CD4-positive, alpha-beta memory T cell (primary cell): ENCODE results near the gene MSMB. TPM values are rescaled to one million over a fixed set of nuclear protein-coding genes. Genes with fewer than 3 reads are reported as not detected.

ENCODE experiments used
- CTCF ChIA-PET: fragments of 350-600 bp; sonication (Branson Sonifier 250); formaldehyde crosslinking; loops from one replicate; lab custom pipeline; 2021; ENCODE audit warnings: inconsistent platforms; ENCODE audit not compliant: partially characterized antibody; lab: Charles Lee
- POLR2A ChIA-PET: fragments of 350-600 bp; sonication (Branson Sonifier 250); formaldehyde crosslinking; loops from one replicate; lab custom pipeline; 2021; ENCODE audit not compliant: partially characterized antibody; lab: Charles Lee
- DNase-seq, 5 donors: peaks; one replicate each; pipeline versions ENCODE4 v3.0.0 to v3.0.0-alpha.2; 2020 to 2022; ENCODE audit warnings: mixed read lengths in 1 of 5
- H3K27ac ChIP-seq: one replicate; pipeline ENCODE4 v1.7.0; 2013; ENCODE audit warnings: low read depth, low read length
- H3K27me3 ChIP-seq: 2 replicates; pipeline ENCODE4 v1.7.0; 2013; ENCODE audit warnings: mild to moderate bottlenecking, low read length, moderate library complexity; ENCODE audit not compliant: insufficient read depth
- H3K36me3 ChIP-seq: 2 replicates; pipeline ENCODE4 v1.7.0; 2013; ENCODE audit warnings: mild to moderate bottlenecking, low read length, moderate library complexity; ENCODE audit not compliant: insufficient read depth
- H3K4me1 ChIP-seq: 2 replicates; pipeline ENCODE4 v1.7.0; 2013; ENCODE audit warnings: mild to moderate bottlenecking, low read length, moderate library complexity; ENCODE audit not compliant: insufficient read depth
- H3K4me3 ChIP-seq, 2 donors: one replicate each; pipeline ENCODE4 v1.7.0; 2013; ENCODE audit warnings: low read length in 2 of 2, mild to moderate bottlenecking in 1 of 2
- H3K9me3 ChIP-seq, 2 donors: one replicate each; pipeline ENCODE4 v1.7.0; 2013; ENCODE audit warnings: low read length in 2 of 2, control low read depth in 1 of 2; ENCODE audit not compliant: control insufficient read depth in 1 of 2
- H3K27ac Mint-ChIP-seq, 7 donors: one replicate each; pipeline ENCODE4 v1.8.0; 2020 to 2021; ENCODE audit warnings: mixed read lengths in 7 of 7, mild to moderate bottlenecking in 6 of 7, inconsistent platforms in 3 of 7, moderate library complexity in 3 of 7
- H3K27me3 Mint-ChIP-seq, 2 donors: one replicate each; pipeline ENCODE4 v1.8.0; 2020 to 2021; ENCODE audit warnings: mixed read lengths in 2 of 2
- H3K36me3 Mint-ChIP-seq, 2 donors: one replicate each; pipeline ENCODE4 v1.8.0; 2020 to 2021; ENCODE audit warnings: mixed read lengths in 2 of 2, inconsistent platforms in 1 of 2, mild to moderate bottlenecking in 1 of 2
- H3K4me1 Mint-ChIP-seq, 4 donors: one replicate each; pipeline ENCODE4 v1.8.0; 2020 to 2021; ENCODE audit warnings: mixed read lengths in 4 of 4, mild to moderate bottlenecking in 1 of 4
- H3K4me3 Mint-ChIP-seq, 8 donors: one replicate each; pipeline ENCODE4 v1.8.0; 2020 to 2021; ENCODE audit warnings: mixed read lengths in 8 of 8, mild to moderate bottlenecking in 7 of 8, moderate library complexity in 6 of 8, inconsistent platforms in 3 of 8
- H3K9me3 Mint-ChIP-seq, 8 donors: one replicate each; pipeline ENCODE4 v1.8.0; 2020 to 2021; ENCODE audit warnings: mixed read lengths in 8 of 8, mild to moderate bottlenecking in 5 of 8, inconsistent platforms in 3 of 8, moderate library complexity in 1 of 8
- intact Hi-C: fragments of 100-400 bp; cut with micrococcal nuclease; formaldehyde crosslinking; loops from one replicate; pipeline ENCODE4 v1.15.1; 2023
- polyA plus RNA-seq, 2 donors: library from polyadenylated mRNA; unstranded; fragments of 300-500 nt; fragmentation: Illumina TruSeq; gene quantifications; one replicate each; pipeline ENCODE4 v1.2.3, GENCODE V29; 2021
- total RNA-seq, 2 experiments: library from RNA; stranded (reverse); gene quantifications; one replicate each; pipeline ENCODE4 v1.2.3, GENCODE V29; 2021

MSMB gene
- total and polyA plus RNA-seq, 4 experiments from 2014 or later = not detected

- peaks cover 87% of the 10 kb centered on the region for H3K4me1 ChIP-seq
- no peaks in the 10 kb centered on the region for H3K27me3 ChIP-seq
- H3K36me3 ChIP-seq = peaks cover 5% of the 10 kb centered on the region
- H3K27me3 Mint-ChIP-seq = no peaks in the 10 kb centered on the region
- CTCF ChIA-PET = interaction anchor here (1.4 to 4.9 kb wide), 3 partner anchors 8 to 204 kb away, joined by 3 to 57 read pairs (median 4); no protein-coding TSS in a partner anchor
- no peak overlapping the region for H3K27ac ChIP-seq
- peak overlapping the region in 6 of 8 donors; percentile 1 to 47 (median 23) for H3K4me3 Mint-ChIP-seq
- peaks cover 54 to 93% (median 76%) of the 10 kb centered on the region in 4 donors for H3K4me1 Mint-ChIP-seq
- DNase-seq = no peak
- no peaks in the 10 kb centered on the region for H3K9me3 Mint-ChIP-seq
- no peaks in the 10 kb centered on the region for H3K9me3 ChIP-seq
- POLR2A ChIA-PET = interaction anchor here (1.0 to 1.3 kb wide), 2 partner anchors 11 to 67 kb away, joined by 3 to 5 read pairs; no protein-coding TSS in a partner anchor
- intact Hi-C loops = loop anchor here (5.0 to 10.0 kb wide), 3 partner anchors 351 to 788 kb away; partner anchors contain the start of gene ZFAND4
- H3K27ac Mint-ChIP-seq = peak overlapping the region in 5 of 7 donors; percentile 20 to 81 (median 53)
- no peak overlapping the region for H3K4me3 ChIP-seq
- H3K36me3 Mint-ChIP-seq = peaks cover 3 to 20% of the 10 kb centered on the region in 2 donors
Measured at GRCh38 chr10:46025406-46025805, 20.7 kb downstream of the MSMB start.

GRCh38 chr10:46024948-46025347 lies 21.1 kb downstream of the MSMB start:
- no peaks in the 10 kb centered on the region for H3K9me3 Mint-ChIP-seq
- peaks cover 5% of the 10 kb centered on the region for H3K36me3 ChIP-seq
- no peaks in the 10 kb centered on the region for H3K9me3 ChIP-seq
- no peak overlapping the region for H3K27ac ChIP-seq
- CTCF ChIA-PET = interaction anchor here (1.4 to 1.8 kb wide), 2 partner anchors 9 kb away, joined by 3 to 4 read pairs; no protein-coding TSS in a partner anchor
- no peaks in the 10 kb centered on the region for H3K27me3 Mint-ChIP-seq
- peaks cover 57 to 96% (median 77%) of the 10 kb centered on the region in 4 donors for H3K4me1 Mint-ChIP-seq
- no peak for DNase-seq
- POLR2A ChIA-PET = interaction anchor here (1.0 to 1.3 kb wide), 2 partner anchors 11 to 67 kb away, joined by 3 to 5 read pairs; no protein-coding TSS in a partner anchor
- H3K27me3 ChIP-seq = no peaks in the 10 kb centered on the region
- peaks cover 3 to 18% of the 10 kb centered on the region in 2 donors for H3K36me3 Mint-ChIP-seq
- H3K4me1 ChIP-seq = peaks cover 92% of the 10 kb centered on the region
- intact Hi-C loops = loop anchor here (5.0 to 10.0 kb wide), 3 partner anchors 350 to 788 kb away; partner anchors contain the start of gene ZFAND4
- peak overlapping the region in 3 of 8 donors; percentile 5 to 47 (median 43) for H3K4me3 Mint-ChIP-seq
- no peak overlapping the region for H3K4me3 ChIP-seq
- peak overlapping the region in 6 of 7 donors; percentile 26 to 81 (median 66) for H3K27ac Mint-ChIP-seq

DNA sequence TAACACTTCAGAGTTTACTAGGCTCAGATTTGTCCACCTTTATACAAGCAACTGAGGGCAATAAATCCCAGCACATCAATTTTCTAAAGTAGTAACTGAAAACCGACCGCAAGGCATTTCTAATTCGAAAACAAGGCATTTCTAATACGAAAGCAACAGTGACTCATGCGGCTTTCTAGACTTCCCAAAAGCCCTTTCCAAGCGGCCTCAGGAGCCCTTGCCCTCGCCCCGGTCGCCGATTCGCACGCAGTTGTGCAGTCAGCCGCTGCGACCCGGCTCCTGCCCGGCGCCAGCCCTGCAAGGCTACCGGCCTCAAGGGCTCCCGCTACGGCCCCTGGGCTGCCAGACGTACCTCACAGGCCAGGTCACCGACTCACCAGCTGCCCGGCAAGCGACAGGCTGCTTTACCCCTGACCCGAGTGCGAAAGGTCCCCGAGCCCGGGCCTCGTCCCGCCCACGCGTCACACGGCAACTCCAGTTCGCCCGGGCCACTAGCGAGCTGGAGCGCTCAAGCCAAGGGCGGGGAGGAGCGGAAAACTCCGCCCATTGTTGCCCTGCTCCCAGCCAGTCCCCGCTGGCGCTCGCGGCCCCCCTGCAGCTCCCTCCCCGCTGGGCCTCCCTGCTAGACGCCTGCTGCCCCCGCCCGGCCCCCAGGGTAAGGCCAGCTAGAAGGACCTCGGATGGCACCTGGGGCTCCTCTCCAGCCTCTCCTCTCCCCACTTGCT lies 22.9 kb downstream of the MSMB start:
- ChIA-PET CTCF (interaction anchor here (0.9 to 1.3 kb wide), 4 partner anchors 9 to 72 kb away, joined by 3 to 4 read pairs (median 3); no protein-coding TSS in a partner anchor), POLR2A (interaction anchor here (0.6 to 1.2 kb wide), 5 partner anchors 18 to 84 kb away, joined by 3 to 6 read pairs (median 4); no protein-coding TSS in a partner anchor)
- H3K4me1 ChIP-seq = peaks cover 93% of the 10 kb centered on the region
- Mint-ChIP-seq H3K36me3 (peaks cover 3 to 15% of the 10 kb centered on the region in 2 donors), H3K27me3 (no peaks in the 10 kb centered on the region), H3K4me1 (peaks cover 60 to 97% (median 79%) of the 10 kb centered on the region in 4 donors), H3K27ac (peak overlapping the region; percentile 74 to 92 (median 81)), H3K4me3 (peak overlapping the region; percentile 83 to 91 (median 86)), H3K9me3 (no peaks in the 10 kb centered on the region)
- H3K27ac ChIP-seq = peak overlapping the region; percentile 59
- intact Hi-C loops = loop anchor here (1.0 to 10.0 kb wide), 2 partner anchors 9 to 348 kb away; partner anchors contain the start of gene ZFAND4
- H3K9me3 ChIP-seq = no peaks in the 10 kb centered on the region
- peak overlapping the region in 1 of 2 donors; percentile 49 for H3K4me3 ChIP-seq
- H3K36me3 ChIP-seq = peaks cover 5% of the 10 kb centered on the region
- peak; percentile 74 to 88 (median 76) for DNase-seq
- no peaks in the 10 kb centered on the region for H3K27me3 ChIP-seq

DNA sequence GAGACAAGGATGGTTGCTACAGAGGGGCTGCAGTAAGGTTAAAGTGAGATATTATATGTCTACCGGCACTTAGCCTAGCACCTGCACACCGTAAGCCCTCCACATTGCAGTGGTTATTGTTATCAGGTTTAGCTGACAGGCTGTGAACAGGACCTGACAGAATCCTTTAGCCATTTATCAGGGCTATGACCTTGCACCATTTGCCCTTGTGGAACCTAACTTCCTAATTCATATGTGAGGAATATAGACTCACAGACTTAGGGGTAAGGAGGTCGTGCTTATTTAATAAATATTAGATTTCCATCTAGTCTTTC lies 25.8 kb downstream of the MSMB start:
- no peak overlapping the region for H3K4me3 ChIP-seq
- POLR2A ChIA-PET = interaction anchor here (0.8 to 1.8 kb wide), 4 partner anchors 9 to 156 kb away, joined by 3 to 6 read pairs (median 3); partner anchors contain the start of gene NCOA4

GRCh38 chr10:46019569-46020343 lies 26.3 kb downstream of the MSMB start:
- H3K27ac Mint-ChIP-seq = peak overlapping the region; percentile 12 to 84 (median 66)
- peaks cover 66% of the 10 kb centered on the region for H3K4me1 ChIP-seq
- DNase-seq = no peak
- intact Hi-C loops = loop anchor here (10.0 kb wide), 1 partner anchor 345 kb away; the partner anchor contains the start of gene ZFAND4
- ChIA-PET CTCF (interaction anchor here (1.6 to 8.2 kb wide), 3 partner anchors 8 to 13 kb away, joined by 3 to 57 read pairs (median 3); partner anchors contain the start of gene NCOA4), POLR2A (interaction anchor here (0.8 to 1.8 kb wide), 4 partner anchors 10 to 156 kb away, joined by 3 to 6 read pairs (median 3); partner anchors contain the start of gene NCOA4)
- H3K27me3 ChIP-seq = no peaks in the 10 kb centered on the region
- no peaks in the 10 kb centered on the region for H3K27me3 Mint-ChIP-seq
- peak overlapping the region in 5 of 8 donors; percentile 15 to 53 (median 40) for H3K4me3 Mint-ChIP-seq
- no peaks in the 10 kb centered on the region for H3K9me3 ChIP-seq
- H3K4me3 ChIP-seq = no peak overlapping the region
- H3K27ac ChIP-seq = no peak overlapping the region
- H3K4me1 Mint-ChIP-seq = peaks cover 40 to 70% (median 60%) of the 10 kb centered on the region in 4 donors
- peaks cover 11% of the 10 kb centered on the region for H3K36me3 ChIP-seq
- H3K36me3 Mint-ChIP-seq = peaks cover 11 to 27% of the 10 kb centered on the region in 2 donors
- no peaks in the 10 kb centered on the region for H3K9me3 Mint-ChIP-seq

More for the DNA sequence above, 25.8 kb downstream of the MSMB start:
- H3K9me3 Mint-ChIP-seq = no peaks in the 10 kb centered on the region
- H3K36me3 Mint-ChIP-seq = peaks cover 8 to 23% of the 10 kb centered on the region in 2 donors
- H3K4me1 Mint-ChIP-seq = peaks cover 42 to 76% (median 64%) of the 10 kb centered on the region in 4 donors
- intact Hi-C loops = loop anchor here (10.0 kb wide), 1 partner anchor 346 kb away; the partner anchor contains the start of gene ZFAND4
- Histone ChIP-seq H3K27me3 (no peaks in the 10 kb centered on the region), H3K9me3 (no peaks in the 10 kb centered on the region), H3K36me3 (peaks cover 7% of the 10 kb centered on the region), H3K27ac (no peak overlapping the region), H3K4me1 (peaks cover 72% of the 10 kb centered on the region)
- peak overlapping the region in 5 of 7 donors; percentile 35 to 84 (median 66) for H3K27ac Mint-ChIP-seq
- DNase-seq = no peak
- CTCF ChIA-PET = interaction anchor here (1.6 to 8.2 kb wide), 3 partner anchors 8 to 14 kb away, joined by 3 to 57 read pairs (median 3); partner anchors contain the start of gene NCOA4
- peak overlapping the region in 1 of 8 donors; percentile 53 for H3K4me3 Mint-ChIP-seq
- H3K27me3 Mint-ChIP-seq = no peaks in the 10 kb centered on the region

DNA sequence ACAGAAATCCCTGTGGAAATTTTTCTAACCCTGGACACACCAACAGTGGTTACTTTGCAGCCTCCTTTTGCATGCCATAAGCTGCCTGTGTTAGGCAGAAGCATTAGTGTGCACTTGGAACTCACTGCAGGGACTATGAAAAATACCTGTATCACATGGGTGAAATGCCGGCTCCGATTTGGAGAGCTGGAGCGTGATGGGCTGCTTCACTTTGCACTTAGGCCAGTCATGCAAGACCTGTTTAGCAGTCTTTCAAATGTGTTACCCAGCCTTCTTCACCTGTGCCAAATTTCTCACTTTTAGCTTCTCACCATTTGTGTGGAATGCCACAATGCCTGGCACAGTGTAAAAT lies 26.9 kb downstream of the MSMB start:
- Mint-ChIP-seq H3K27ac (peak overlapping the region in 5 of 7 donors; percentile 12 to 83 (median 61)), H3K4me3 (peak overlapping the region in 2 of 8 donors; percentile 44 to 53), H3K9me3 (no peaks in the 10 kb centered on the region), H3K36me3 (peaks cover 17 to 33% of the 10 kb centered on the region in 2 donors), H3K27me3 (no peaks in the 10 kb centered on the region), H3K4me1 (peaks cover 35 to 64% (median 54%) of the 10 kb centered on the region in 4 donors)
- Histone ChIP-seq H3K4me1 (peaks cover 60% of the 10 kb centered on the region), H3K36me3 (peaks cover 17% of the 10 kb centered on the region), H3K9me3 (no peaks in the 10 kb centered on the region), H3K27me3 (no peaks in the 10 kb centered on the region), H3K27ac (no peak overlapping the region), H3K4me3 (no peak overlapping the region)
- CTCF ChIA-PET = interaction anchor here (1.6 to 8.2 kb wide), 3 partner anchors 9 to 13 kb away, joined by 3 to 57 read pairs (median 3); partner anchors contain the start of gene NCOA4
- no peak for DNase-seq
- intact Hi-C loops = no loop called here
- POLR2A ChIA-PET = no interaction called here
